HEK293 (cell line): ENCODE results near the gene NUTM2A.
"Not testable (repeated sequence)": the region's sequence is repeated elsewhere in the genome, so short reads cannot be mapped to it uniquely, and the experiment has no call there.

Source experiments
- CTCF ChIA-PET: fragments of 350-600 bp; formaldehyde crosslinking; extraction: SDS; loops from one replicate; lab custom pipeline; 2021; ENCODE audit warnings: antibody characterized with exemption; lab: Yijun Ruan, JAX
- POLR2A ChIA-PET: fragments of 300-600 bp; formaldehyde crosslinking; extraction: SDS; loops from one replicate; lab custom pipeline; 2020; ENCODE audit warnings: antibody characterized with exemption, inconsistent platforms; lab: Yijun Ruan, JAX
- H3K27ac ChIP-seq: fragments of 200-500 bp; sonication (Bioruptor generic); 2 replicates; pipeline ENCODE4 v1.5.1; 2014; ENCODE audit warnings: low read depth, low read length, control low read depth, inconsistent platforms; ENCODE audit errors: extremely low read depth
- H3K36me3 ChIP-seq, 2 experiments: fragments of 200-500 bp in 1 of 2; sonication (Bioruptor generic) in 1 of 2; 1 replicate in 1 of 2; 2 replicates in 1 of 2; pipeline ENCODE4 v1.5.1; 2014 to 2017; ENCODE audit warnings: inconsistent platforms in 2 of 2, low read length in 2 of 2; ENCODE audit not compliant: control insufficient read depth in 2 of 2, insufficient read depth in 1 of 2
- H3K4me1 ChIP-seq: fragments of 200-500 bp; sonication (Bioruptor generic); 2 replicates; pipeline ENCODE4 v1.5.1; 2014; ENCODE audit warnings: mild to moderate bottlenecking, low read length, inconsistent platforms; ENCODE audit not compliant: control insufficient read depth, insufficient read depth
- H3K4me3 ChIP-seq: 2 replicates; pipeline ENCODE4 v1.5.1; 2011; ENCODE audit warnings: low read depth, mild to moderate bottlenecking, control low read depth, low read length, moderate library complexity
- H3K9me3 ChIP-seq: fragments of 200-500 bp; sonication (Bioruptor generic); 2 replicates; pipeline ENCODE4 v1.5.1; 2014; ENCODE audit warnings: low read depth, low read length, inconsistent platforms; ENCODE audit not compliant: control insufficient read depth, insufficient read depth
- SCRT2 ChIP-seq: fragments of 450-650 bp; formaldehyde crosslinking; IDR thresholded peaks from 2 replicates; pipeline ENCODE4 v1.5.1; 2016; ENCODE audit warnings: missing biosample characterization, missing genetic modification characterization
- ZNF26 ChIP-seq: fragments of 450-650 bp; formaldehyde crosslinking; IDR thresholded peaks from 2 replicates; pipeline ENCODE4 v1.5.1; 2016; ENCODE audit warnings: missing biosample characterization, missing genetic modification characterization

Gene NUTM2A

DNA sequence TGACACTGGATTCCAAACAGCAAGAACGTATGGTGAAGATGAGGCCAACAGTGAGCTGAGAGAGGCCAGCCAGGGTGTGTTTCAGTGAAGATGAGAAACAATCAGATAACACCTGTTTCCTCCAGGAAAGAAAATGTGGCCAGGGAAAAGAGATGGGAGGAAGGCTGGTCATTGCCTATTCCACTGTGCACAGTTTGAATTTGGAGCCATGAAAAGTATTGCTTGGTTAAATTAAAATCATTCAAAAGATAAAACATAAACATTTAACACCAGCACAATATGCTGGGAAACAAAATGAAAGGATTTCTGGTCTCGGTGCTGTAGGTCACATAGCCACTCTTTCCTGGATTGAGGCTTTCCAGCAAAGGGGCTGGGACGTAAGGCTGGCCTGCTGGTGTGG lies at the start of gene NUTM2A:
TSS of gene NUTM2A (plus strand) at position 301 of the 400 bp plus-strand sequence. CDS start 383 bp downstream, outside the sequence.
- POLR2A ChIA-PET, CTCF ChIA-PET, H3K4me3 ChIP-seq, H3K36me3 ChIP-seq, H3K4me1 ChIP-seq, H3K27ac ChIP-seq, H3K9me3 ChIP-seq: not testable (repeated sequence)

DNA sequence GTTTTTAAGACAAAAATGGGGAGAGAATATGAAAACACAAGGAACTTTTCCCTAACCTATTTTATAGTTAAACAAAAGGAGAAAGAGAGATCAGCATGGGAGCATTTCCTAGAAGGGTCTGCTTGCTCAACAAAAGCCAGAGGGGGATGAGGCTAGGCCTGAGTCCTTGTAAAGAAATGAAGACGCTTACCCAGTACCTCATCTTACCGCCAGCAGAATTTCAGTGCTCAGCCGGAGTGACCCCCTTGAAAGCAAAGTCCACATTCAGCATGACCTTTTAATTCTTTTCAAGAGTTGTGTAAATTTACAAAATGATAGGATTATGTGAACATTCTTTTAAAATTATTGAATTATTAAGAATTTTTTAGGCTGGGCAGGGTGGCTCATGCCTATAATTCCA lies 47.7 kb upstream of the NUTM2A start:
- POLR2A ChIA-PET, H3K27ac ChIP-seq, H3K36me3 ChIP-seq, CTCF ChIA-PET, H3K4me1 ChIP-seq, H3K9me3 ChIP-seq, H3K4me3 ChIP-seq: not testable (repeated sequence)

GRCh38 chr10:87184421-87184820 lies 40.8 kb upstream of the NUTM2A start:
- H3K27ac ChIP-seq, POLR2A ChIA-PET, H3K4me3 ChIP-seq, H3K9me3 ChIP-seq, CTCF ChIA-PET, H3K4me1 ChIP-seq: not testable (repeated sequence)
- H3K36me3 ChIP-seq: peaks cover 0 to 14% of the 10 kb centered on the region in 2 experiments; a peak in 2 of 3 replicates
- peak; percentile 13; the same call in 1 of the 2 replicates for TF ChIP-seq SCRT2

GRCh38 chr10:87186016-87186415 lies 39.2 kb upstream of the NUTM2A start:
- H3K27ac ChIP-seq, H3K4me1 ChIP-seq, CTCF ChIA-PET, H3K4me3 ChIP-seq, H3K9me3 ChIP-seq, POLR2A ChIA-PET: not testable (repeated sequence)
- peaks cover 0 to 14% of the 10 kb centered on the region in 2 experiments; a peak in 2 of 3 replicates for H3K36me3 ChIP-seq

DNA sequence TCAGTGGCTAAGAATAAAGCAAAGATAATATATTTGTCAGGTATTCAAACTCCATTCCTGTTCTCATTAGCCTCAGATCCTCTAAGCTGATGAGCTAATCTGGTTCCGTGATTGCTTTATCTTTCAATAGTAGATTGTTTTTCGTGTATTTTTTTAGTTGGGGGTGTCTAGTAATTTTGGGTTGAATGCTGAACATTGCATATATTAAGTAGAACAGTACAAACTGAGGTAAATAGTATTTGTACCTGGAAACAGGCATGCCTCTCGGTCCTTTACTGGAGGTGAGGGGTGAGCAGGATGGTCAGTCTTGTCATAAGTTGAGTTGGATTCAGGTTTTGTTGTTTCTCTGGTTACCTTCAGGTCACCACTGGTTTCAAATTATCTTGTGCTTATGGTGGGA lies 37.7 kb upstream of the NUTM2A start:
- TF ChIP-seq ZNF26: peak; percentile 93
- POLR2A ChIA-PET, H3K4me3 ChIP-seq, H3K9me3 ChIP-seq, H3K27ac ChIP-seq, H3K4me1 ChIP-seq, CTCF ChIA-PET: not testable (repeated sequence)
- H3K36me3 ChIP-seq: peaks cover 0 to 19% of the 10 kb centered on the region in 2 experiments; a peak in 1 of 3 replicates

GRCh38 chr10:87191841-87192240 lies 33.4 kb upstream of the NUTM2A start:
- H3K4me3 ChIP-seq, H3K4me1 ChIP-seq, POLR2A ChIA-PET, H3K9me3 ChIP-seq, CTCF ChIA-PET, H3K27ac ChIP-seq: not testable (repeated sequence)
- H3K36me3 ChIP-seq: peaks cover 0 to 16% of the 10 kb centered on the region in 2 experiments; a peak in 2 of 3 replicates

- H3K36me3 ChIP-seq, H3K4me1 ChIP-seq, POLR2A ChIA-PET, CTCF ChIA-PET, H3K4me3 ChIP-seq, H3K9me3 ChIP-seq, H3K27ac ChIP-seq: not testable (repeated sequence)
Measured at GRCh38 chr10:87200924-87201323, 24.3 kb upstream of the NUTM2A start.

DNA sequence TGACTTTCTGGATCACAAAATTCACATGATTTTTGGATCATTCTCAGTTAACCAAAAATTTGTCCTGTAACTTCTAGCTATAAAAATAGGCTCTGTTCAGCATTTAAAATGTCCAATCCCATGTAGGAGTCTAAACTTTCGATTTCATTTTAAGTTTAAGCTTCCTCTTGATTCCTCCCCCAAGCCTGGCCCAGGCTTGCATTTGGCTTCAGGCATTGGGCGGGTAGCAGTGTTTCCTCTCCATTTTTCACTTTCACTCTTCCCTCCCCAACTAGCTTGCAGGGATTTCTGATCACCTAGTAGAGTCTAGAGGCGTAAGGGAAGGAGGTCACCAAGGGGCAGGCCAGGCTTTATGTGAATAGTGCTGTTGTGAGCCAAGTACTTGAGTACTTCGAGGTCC lies 20.4 kb upstream of the NUTM2A start:
- H3K27ac ChIP-seq, POLR2A ChIA-PET, CTCF ChIA-PET, H3K4me1 ChIP-seq, H3K4me3 ChIP-seq, H3K36me3 ChIP-seq, H3K9me3 ChIP-seq: not testable (repeated sequence)

- H3K4me3 ChIP-seq, H3K36me3 ChIP-seq, H3K27ac ChIP-seq, POLR2A ChIA-PET, H3K4me1 ChIP-seq, CTCF ChIA-PET, H3K9me3 ChIP-seq: not testable (repeated sequence)
Measured at GRCh38 chr10:87206922-87207321, 18.3 kb upstream of the NUTM2A start.

DNA sequence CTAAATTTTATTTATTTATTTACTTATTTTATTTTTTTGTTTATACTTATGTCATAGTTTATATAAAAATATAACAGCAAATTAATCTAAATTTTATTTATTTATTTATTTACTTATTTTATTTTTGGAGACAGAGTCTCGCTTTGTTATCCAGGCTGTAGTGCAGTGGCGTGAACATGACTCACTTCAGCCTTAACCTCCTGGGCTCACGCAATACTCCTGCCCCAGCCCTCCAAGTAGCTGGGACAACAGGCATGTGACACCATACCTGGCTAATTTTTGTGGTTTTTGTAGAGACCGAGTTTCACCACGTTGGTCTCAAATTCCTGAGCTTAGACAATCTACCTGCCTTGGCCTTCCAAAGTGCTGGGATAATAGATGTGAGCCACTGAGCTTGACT lies 14.9 kb upstream of the NUTM2A start:
- H3K9me3 ChIP-seq, H3K4me1 ChIP-seq, H3K27ac ChIP-seq, H3K4me3 ChIP-seq, H3K36me3 ChIP-seq, CTCF ChIA-PET, POLR2A ChIA-PET: not testable (repeated sequence)

DNA sequence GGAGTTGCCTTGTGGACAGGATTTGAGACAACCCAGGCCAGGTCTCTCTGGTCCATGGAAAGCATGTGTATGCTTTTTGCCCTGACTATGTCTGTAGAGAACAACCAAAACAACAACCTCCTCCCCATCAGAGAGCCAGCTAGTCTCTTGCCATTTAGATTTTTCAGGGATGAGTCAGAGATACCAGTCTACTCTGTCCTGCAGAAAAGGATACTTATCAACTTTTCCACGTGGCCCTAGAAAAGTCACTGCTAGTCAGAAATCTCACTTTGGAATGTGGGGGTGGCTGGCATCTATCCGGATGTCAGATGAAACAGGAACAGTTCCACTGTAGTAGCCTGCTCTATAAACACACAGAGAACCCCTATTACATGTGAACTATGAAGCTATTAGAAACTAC lies 13.4 kb upstream of the NUTM2A start:
- CTCF ChIA-PET, H3K4me3 ChIP-seq, H3K27ac ChIP-seq, H3K9me3 ChIP-seq, H3K4me1 ChIP-seq, H3K36me3 ChIP-seq, POLR2A ChIA-PET: not testable (repeated sequence)
